Glutamatergic neuron (in vitro differentiated cells): ENCODE data around the gene AKAP7. TPM values are rescaled to one million over a fixed set of nuclear protein-coding genes. Genes with fewer than 3 reads are reported as not detected.
"Not testable (repeated sequence)": the region's sequence is repeated elsewhere in the genome, so short reads cannot be mapped to it uniquely, and the experiment has no call there.

Experiments used
- DNase-seq: peaks from one replicate; pipeline ENCODE4 v3.0.0; 2022
- H3K27ac Mint-ChIP-seq: one replicate; pipeline ENCODE4 v1.8.0; 2020; ENCODE audit warnings: mild to moderate bottlenecking, mixed read lengths, inconsistent platforms; ENCODE audit not compliant: unreplicated experiment
- H3K27me3 Mint-ChIP-seq: one replicate; pipeline ENCODE4 v1.8.0; 2020; ENCODE audit warnings: mild to moderate bottlenecking, moderate library complexity, mixed read lengths, inconsistent platforms; ENCODE audit not compliant: unreplicated experiment
- H3K36me3 Mint-ChIP-seq: one replicate; pipeline ENCODE4 v1.8.0; 2020; ENCODE audit warnings: mild to moderate bottlenecking, mixed read lengths, inconsistent platforms; ENCODE audit not compliant: unreplicated experiment
- H3K4me1 Mint-ChIP-seq: one replicate; pipeline ENCODE4 v1.8.0; 2020; ENCODE audit warnings: mild to moderate bottlenecking, low read depth, mixed read lengths, inconsistent platforms; ENCODE audit not compliant: unreplicated experiment
- H3K4me3 Mint-ChIP-seq: one replicate; pipeline ENCODE4 v1.8.0; 2020; ENCODE audit warnings: mild to moderate bottlenecking, mixed read lengths, inconsistent platforms; ENCODE audit not compliant: unreplicated experiment
- H3K9me3 Mint-ChIP-seq: one replicate; pipeline ENCODE4 v1.8.0; 2020; ENCODE audit warnings: mild to moderate bottlenecking, moderate library complexity, mixed read lengths, inconsistent platforms; ENCODE audit not compliant: unreplicated experiment
- total RNA-seq: library from RNA; stranded (reverse); fragmentation: NEBNext Ultra II Directional; extraction: Animal tissue kit (Norgen Biotek cat#: 25700); gene quantifications from one replicate; pipeline ENCODE4 v1.2.1, GENCODE V29; 2021; ENCODE audit not compliant: unreplicated experiment
- TF ChIP-seq, protein P1 (sequence below): fragments of 200-600 bp; sonication (generic); IDR thresholded peaks from one replicate; pipeline ENCODE4 v1.5.0; 2021; ENCODE audit not compliant: partially characterized antibody, unreplicated experiment

The AKAP7 gene
- total RNA-seq, 1 donor from 2014 or later: 5.3 TPM

DNA sequence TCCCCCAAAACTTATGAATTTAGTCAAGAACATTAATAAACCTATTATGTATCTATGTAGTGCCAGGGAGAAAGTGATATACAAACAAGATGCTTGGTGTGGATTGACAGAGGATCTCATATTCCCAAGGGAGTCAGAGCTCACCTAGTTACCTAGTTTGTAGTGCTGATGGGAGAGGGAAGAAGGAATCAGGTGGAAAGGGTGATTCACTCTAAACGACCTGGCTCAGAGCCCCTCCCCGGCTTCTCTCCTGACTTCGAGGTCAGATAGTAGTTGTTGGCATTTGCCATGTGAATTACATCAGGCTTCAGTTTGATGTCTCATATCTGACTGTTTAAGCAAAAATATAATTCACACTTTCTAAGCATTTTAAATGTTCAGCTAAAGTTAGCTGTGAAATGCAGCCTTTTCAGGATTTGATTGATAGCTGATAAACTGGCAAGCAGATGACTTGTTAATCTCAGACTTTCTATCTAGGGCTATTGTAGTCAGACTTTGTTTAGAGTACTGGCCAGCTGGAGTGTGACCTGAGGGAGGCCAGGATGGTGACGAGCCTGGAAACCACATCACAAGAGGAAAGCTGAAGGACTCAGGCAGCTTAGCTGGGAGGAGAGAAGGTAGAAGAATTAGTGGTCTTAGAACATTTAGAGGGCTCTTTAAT lies 123.7 kb downstream of the AKAP7 start:
- TF ChIP-seq, protein P1, sequence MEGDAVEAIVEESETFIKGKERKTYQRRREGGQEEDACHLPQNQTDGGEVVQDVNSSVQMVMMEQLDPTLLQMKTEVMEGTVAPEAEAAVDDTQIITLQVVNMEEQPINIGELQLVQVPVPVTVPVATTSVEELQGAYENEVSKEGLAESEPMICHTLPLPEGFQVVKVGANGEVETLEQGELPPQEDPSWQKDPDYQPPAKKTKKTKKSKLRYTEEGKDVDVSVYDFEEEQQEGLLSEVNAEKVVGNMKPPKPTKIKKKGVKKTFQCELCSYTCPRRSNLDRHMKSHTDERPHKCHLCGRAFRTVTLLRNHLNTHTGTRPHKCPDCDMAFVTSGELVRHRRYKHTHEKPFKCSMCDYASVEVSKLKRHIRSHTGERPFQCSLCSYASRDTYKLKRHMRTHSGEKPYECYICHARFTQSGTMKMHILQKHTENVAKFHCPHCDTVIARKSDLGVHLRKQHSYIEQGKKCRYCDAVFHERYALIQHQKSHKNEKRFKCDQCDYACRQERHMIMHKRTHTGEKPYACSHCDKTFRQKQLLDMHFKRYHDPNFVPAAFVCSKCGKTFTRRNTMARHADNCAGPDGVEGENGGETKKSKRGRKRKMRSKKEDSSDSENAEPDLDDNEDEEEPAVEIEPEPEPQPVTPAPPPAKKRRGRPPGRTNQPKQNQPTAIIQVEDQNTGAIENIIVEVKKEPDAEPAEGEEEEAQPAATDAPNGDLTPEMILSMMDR: no peak
- no peaks in the 10 kb centered on the region for H3K36me3 Mint-ChIP-seq
- no peak for DNase-seq
- H3K27ac Mint-ChIP-seq: no peak overlapping the region
- H3K4me1 Mint-ChIP-seq: peaks cover 16% of the 10 kb centered on the region
- peaks cover 2% of the 10 kb centered on the region for H3K27me3 Mint-ChIP-seq
- no peak overlapping the region for H3K4me3 Mint-ChIP-seq
- peaks cover 3% of the 10 kb centered on the region for H3K9me3 Mint-ChIP-seq

DNA sequence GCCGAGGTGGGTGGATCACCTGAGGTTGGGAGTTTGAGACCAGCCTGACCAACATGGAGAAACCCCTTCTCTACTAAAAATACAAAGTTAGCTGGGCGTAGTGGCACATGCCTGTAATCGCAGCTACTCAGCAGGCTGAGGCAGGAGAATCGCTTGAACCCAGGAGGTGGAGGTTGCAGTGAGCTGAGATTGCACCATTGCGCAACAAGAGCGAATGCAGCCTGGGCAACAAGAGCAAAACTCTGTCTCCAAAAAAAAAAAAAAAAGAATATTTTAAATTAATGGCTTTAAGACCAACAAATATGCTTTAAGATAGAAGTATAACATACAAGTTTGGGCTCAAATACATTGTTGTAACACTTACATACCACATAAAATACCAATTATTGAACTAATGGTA lies 125.7 kb downstream of the AKAP7 start:
- not testable (repeated sequence) for DNase-seq, H3K27me3 Mint-ChIP-seq, H3K9me3 Mint-ChIP-seq, H3K27ac Mint-ChIP-seq, H3K4me3 Mint-ChIP-seq, H3K36me3 Mint-ChIP-seq, H3K4me1 Mint-ChIP-seq

DNA sequence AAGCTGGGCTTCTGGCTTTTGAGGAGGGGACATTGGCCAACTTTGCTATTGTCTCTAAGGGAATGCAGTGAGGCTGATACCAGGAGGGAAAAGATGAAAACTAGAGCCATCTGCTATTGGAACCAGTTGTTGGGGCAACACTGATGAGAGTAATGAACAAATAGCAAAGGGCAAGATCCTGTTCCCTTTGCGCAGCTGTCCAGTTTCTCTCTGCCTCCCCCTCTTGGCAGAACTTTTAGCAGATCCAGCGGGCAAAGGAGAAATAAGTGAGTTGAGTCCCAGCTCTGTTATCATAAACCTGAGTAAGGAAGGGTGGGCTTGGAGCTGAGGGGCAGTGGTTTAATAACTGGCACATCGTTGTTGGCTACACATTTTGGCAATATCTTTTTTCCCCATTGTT lies 126.8 kb downstream of the AKAP7 start:
- H3K4me3 Mint-ChIP-seq: no peak overlapping the region
- no peaks in the 10 kb centered on the region for H3K27me3 Mint-ChIP-seq
- H3K27ac Mint-ChIP-seq: no peak overlapping the region
- H3K4me1 Mint-ChIP-seq: peaks cover 2% of the 10 kb centered on the region
- TF ChIP-seq, protein P1: no peak
- peaks cover 2% of the 10 kb centered on the region for H3K9me3 Mint-ChIP-seq
- H3K36me3 Mint-ChIP-seq: no peaks in the 10 kb centered on the region
- no peak for DNase-seq

DNA sequence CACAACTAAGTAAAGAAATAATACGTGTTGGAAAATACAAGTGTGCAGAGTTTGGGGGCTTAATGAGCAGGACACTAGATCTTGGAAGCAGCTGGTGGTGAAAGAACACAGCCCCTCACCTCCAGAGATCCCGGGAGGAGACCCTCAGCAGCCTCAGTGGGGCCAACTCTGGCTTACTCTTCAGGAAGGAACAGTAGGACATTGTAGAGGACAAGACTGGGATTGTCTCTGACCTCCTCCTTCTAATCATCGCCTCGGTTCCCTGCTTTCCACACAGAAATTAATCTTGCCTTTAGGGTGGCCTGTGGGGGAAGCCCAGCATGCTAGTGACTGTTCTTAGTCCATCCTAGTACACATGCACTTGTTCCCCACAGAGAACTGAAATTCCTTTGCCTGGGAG lies 130.7 kb downstream of the AKAP7 start:
- Mint-ChIP-seq H3K27me3 (no peaks in the 10 kb centered on the region), H3K27ac (no peak overlapping the region), H3K4me1 (no peaks in the 10 kb centered on the region), H3K9me3 (peaks cover 2% of the 10 kb centered on the region), H3K36me3 (no peaks in the 10 kb centered on the region), H3K4me3 (no peak overlapping the region)
- no peak for DNase-seq
- TF ChIP-seq, protein P1: no peak

DNA sequence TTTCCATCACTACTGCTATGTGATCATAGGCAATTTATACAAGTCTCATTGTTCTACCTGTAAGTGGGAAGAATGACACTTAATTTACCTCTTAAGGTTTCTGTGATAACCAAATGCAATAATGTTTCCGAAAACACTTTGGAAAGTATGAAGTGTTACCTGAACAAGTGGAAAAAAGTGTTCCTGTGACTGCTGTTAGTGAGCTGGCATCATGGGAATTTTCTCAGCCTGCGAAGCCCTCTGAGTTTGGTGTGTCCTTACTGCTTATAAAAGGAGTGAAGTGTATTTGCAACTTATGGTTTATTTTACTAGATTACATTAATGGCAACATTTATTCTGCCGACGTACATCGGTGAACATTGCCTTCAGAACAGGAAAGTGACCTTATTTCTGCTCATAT lies 133.0 kb downstream of the AKAP7 start:
- no peak overlapping the region for H3K4me3 Mint-ChIP-seq
- no peaks in the 10 kb centered on the region for H3K4me1 Mint-ChIP-seq
- TF ChIP-seq, protein P1: no peak
- H3K27me3 Mint-ChIP-seq: no peaks in the 10 kb centered on the region
- H3K27ac Mint-ChIP-seq: no peak overlapping the region
- no peak for DNase-seq
- no peaks in the 10 kb centered on the region for H3K36me3 Mint-ChIP-seq
- peaks cover 2% of the 10 kb centered on the region for H3K9me3 Mint-ChIP-seq
